Cardiac fibroblast (primary cell): ENCODE data around the gene SFXN3.

Experiments used
- DNase-seq, 2 donors: peaks; one replicate each; pipeline versions ENCODE4 v3.0.0 to v3.0.0-alpha.2; 2010; ENCODE audit warnings: low read depth in 2 of 2
- H3K4me3 ChIP-seq, 2 donors: replicated peaks in 1 of 2; 1 replicate in 1 of 2; 2 replicates in 1 of 2; pipeline ENCODE4 v1.5.1; 2011; ENCODE audit warnings: low read depth in 2 of 2, low read length in 2 of 2, mild to moderate bottlenecking in 2 of 2, moderate library complexity in 1 of 2
- CTCF ChIP-seq: IDR thresholded peaks from one replicate; pipeline ENCODE4 v1.5.1; 2011; ENCODE audit warnings: low read depth, mild to moderate bottlenecking, low read length, inconsistent platforms

Gene SFXN3

DNA sequence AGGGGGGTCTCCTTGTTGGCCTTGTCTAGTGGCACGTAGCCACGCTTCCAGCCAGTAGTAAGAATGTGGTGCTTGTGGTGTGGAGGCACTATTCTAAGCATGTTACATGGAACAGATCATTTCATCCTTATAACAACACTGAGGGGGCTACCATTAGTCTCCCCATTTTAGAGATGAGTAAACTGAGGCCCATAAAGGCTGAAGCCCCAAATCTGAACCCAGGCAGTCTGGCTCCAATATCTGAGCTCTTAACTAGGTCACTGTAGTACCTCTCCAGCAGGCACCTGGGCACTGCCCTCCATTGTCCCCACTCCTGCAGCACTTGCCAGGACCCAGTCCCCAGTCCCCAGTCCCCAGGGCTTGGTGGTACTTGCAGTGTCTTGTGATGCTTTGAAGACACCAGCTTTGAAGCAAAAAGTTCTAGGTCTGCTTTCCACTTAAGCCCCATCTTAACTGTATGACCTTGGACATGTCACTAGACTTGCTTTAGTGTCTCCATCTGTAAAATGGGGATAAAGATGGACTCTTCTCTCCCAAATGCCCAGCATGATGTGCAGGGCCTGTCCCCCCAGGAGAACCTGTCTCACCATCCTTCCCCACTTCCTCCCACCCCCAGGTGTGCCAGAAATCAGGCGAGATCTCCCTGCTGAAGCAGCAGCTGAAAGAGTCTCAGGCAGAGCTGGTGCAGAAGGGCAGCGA lies 25.0 kb upstream of the SFXN3 start:
- DNase-seq, result no peak
- H3K4me3 ChIP-seq, result no peak overlapping the region
- no peak for TF ChIP-seq CTCF

- no peak for TF ChIP-seq CTCF
- DNase-seq, result no peak
- H3K4me3 ChIP-seq, result no peak overlapping the region
Observed at GRCh38 chr10:101006593-101007098, 24.4 kb upstream of the SFXN3 start.

- no peak for DNase-seq
- no peak for TF ChIP-seq CTCF
- no peak overlapping the region for H3K4me3 ChIP-seq
Observed at GRCh38 chr10:101007099-101007711, 23.8 kb upstream of the SFXN3 start.

DNA sequence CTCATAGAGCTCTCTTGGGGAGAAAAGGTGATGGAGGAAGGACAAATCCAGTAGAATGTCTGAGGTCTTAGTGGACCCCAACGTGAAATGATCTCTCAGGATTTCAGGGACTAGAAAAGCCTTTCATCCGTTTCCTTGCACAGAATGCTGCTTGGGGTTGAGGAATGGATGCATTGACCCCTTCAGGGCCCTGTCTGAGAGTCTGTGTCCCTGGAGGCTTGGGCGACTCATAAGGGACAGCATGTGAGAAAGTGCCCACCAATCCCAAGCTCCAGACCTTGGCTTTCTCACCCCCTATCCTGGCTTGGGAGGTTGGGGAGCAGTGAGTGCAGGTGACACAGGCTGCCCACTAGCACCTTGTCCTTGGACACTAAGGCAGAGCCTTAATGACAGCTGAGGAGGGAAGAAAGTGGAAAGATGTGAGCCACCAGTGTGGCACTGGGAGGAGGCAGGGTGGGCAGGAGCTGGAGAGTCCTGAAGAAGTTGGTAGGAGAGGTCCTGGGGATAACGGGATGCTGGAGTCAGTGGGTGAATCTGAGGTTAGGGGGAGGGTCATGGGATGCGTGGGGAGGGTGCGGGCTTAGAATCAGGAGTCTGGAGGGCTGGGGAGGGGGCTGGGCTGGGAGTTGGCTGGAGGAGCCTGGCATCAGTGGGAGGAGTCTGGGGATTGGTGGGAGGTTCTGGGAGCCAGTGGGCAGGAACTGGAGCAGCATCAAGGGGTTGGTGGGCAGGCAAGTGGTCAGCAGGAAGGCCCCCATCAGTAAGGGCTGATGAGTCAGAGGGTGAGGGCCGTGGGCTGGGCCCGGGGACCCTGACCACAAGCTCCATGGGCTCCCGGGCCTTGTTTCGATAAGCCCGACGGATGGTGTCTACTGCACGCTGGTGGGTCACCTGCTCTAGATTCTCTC lies 22.9 kb upstream of the SFXN3 start:
- DNase-seq, result no peak

DNA sequence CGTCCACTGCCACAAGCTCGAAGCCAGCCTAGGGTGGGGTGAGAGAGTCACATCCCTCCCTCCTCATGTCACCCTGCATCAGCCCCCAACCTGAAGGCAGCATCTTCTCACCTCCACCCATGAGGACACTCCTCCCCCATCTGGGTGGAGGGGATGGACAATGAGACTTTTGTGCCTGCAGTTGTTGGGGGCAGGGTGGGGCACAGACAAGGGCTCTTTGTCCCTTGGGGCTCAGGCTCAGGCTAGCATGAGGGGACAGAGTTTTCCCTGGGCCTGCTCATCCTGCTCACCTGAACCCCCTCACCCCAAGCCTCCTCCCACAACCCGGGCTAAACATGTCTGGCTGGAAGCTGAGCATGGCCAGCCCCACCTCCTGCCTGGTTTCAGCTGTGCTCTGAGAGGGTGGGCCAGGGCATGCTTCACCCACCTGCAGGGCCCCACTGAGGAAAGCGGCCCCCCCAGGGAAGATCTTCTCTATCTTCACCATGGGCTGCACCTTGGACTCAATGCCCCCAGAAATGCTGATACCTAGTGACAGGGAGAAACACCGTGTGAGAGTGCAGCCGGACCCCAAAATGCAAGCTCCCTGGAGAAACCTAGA lies 22.1 kb upstream of the SFXN3 start:
- no peak for DNase-seq
- no peak overlapping the region for H3K4me3 ChIP-seq
- TF ChIP-seq CTCF, result no peak

More for the DNA sequence above, 22.9 kb upstream of the SFXN3 start:
- no peak overlapping the region for H3K4me3 ChIP-seq
- no peak for TF ChIP-seq CTCF

DNA sequence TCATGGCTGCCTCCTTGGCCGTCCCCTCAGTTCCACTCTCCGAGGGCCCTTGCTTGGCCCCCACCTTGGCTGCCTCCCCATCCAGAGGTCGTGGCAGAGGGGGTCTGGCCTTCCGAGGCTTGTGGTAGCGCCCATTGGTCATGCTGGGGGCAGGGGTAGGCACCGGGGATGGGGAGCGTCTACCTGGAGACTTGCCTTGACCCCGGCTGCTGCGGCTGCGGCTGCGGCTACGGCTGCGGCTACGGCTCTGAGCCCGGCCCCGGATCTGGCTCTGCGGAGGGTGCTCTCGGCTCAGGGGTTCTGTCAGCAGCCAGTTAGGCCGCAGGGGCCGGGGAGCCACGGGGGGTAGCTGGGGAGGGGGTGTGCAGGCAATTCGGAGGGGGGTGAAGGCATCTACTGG lies 20.7 kb upstream of the SFXN3 start:
- TF ChIP-seq CTCF, result no peak
- H3K4me3 ChIP-seq, result no peak overlapping the region
- no peak for DNase-seq
